Embryonic facial prominence (tissue), 1 donor: ENCODE measurements around the gene IGFBP2.

ENCODE experiments used
- DNase-seq: peaks from one replicate; pipeline ENCODE4 v3.0.0-alpha.2; 2016; ENCODE audit errors: extremely low spot score

Gene IGFBP2

GRCh38 chr2:216701544-216701943, 68.3 kb downstream of the IGFBP2 start:
- DNase-seq, result no peak

- DNase-seq, result no peak
Measured at GRCh38 chr2:216702756-216703155, 69.5 kb downstream of the IGFBP2 start.

GRCh38 chr2:216710551-216711301, 77.5 kb downstream of the IGFBP2 start:
- no peak for DNase-seq

GRCh38 chr2:216711348-216711747, 78.1 kb downstream of the IGFBP2 start:
- DNase-seq, result no peak

GRCh38 chr2:216713691-216714336, 80.6 kb downstream of the IGFBP2 start:
- no peak for DNase-seq
